K562 (cell line): ENCODE results near the gene ROBO1. TPM values are rescaled to one million over a fixed set of nuclear protein-coding genes. Genes with fewer than 3 reads are reported as not detected.

Experiments
- ATAC-seq: fragments of 200-7000 bp; cut with Tn5 transposase; 3 replicates; pipeline ENCODE4 v1.9.1; 2020; ENCODE audit warnings: moderate library complexity
- BruUV-seq: library from RNA; stranded (reverse); fragments of 400-500 nt; replicated peaks from 2 replicates; lab custom pipeline; 2021; lab: Mats Ljungman, UMichigan
- CTCF ChIA-PET: fragments of 300-600 bp; formaldehyde crosslinking; extraction: SDS; loops from one replicate; lab custom pipeline; 2021; ENCODE audit warnings: low intra/inter-chr PET ratio; lab: Yijun Ruan, JAX
- POLR2A ChIA-PET: fragments of 300-600, 350-650 bp; sonication (Branson Sonifier 250); formaldehyde crosslinking; extraction: SDS; loops from one replicate; lab custom pipeline; 2021; ENCODE audit warnings: antibody characterized with exemption, inconsistent platforms; lab: Yijun Ruan, JAX
- DNase-seq, 4 experiments: peaks; one replicate each; pipeline versions ENCODE4 v3.0.0 to v3.0.0-alpha.2; 2011 to 2018; ENCODE audit warnings: low spot score in 3 of 4, mixed read lengths in 3 of 4; ENCODE audit errors: extremely low read depth in 1 of 4
- FAIRE-seq: peaks from 2 replicates; lab custom pipeline; 2011; peaks lifted over from hg19 to GRCh38; lab: Jason Lieb, UNC
- H2AFZ ChIP-seq: 2 replicates; pipeline ENCODE4 v1.6.0; 2011; ENCODE audit warnings: low read depth, low read length, control low read depth, inconsistent platforms
- H3K27ac ChIP-seq: fragments of 200-600 bp; 3 replicates; pipeline ENCODE4 v1.8.0; 2011; ENCODE audit warnings: low read depth, mild to moderate bottlenecking, control low read depth, inconsistent platforms, low read length, moderate library complexity, mixed read lengths; ENCODE audit errors: extremely low read depth
- H3K27me3 ChIP-seq, 2 experiments: fragments of 300-600 bp in 1 of 2; 2 replicates in 1 of 2; 3 replicates in 1 of 2; pipeline versions ENCODE4 v1.6.0 to v1.8.0; 2011; ENCODE audit warnings: inconsistent platforms in 2 of 2, low read length in 2 of 2, mild to moderate bottlenecking in 1 of 2, mixed read lengths in 1 of 2, moderate library complexity in 1 of 2; ENCODE audit not compliant: control insufficient read depth in 2 of 2, insufficient read depth in 2 of 2
- H3K36me3 ChIP-seq: fragments of 300-600 bp; 3 replicates; pipeline ENCODE4 v1.8.0; 2011; ENCODE audit warnings: mild to moderate bottlenecking, low read length, inconsistent platforms; ENCODE audit not compliant: control insufficient read depth, insufficient read depth
- H3K4me1 ChIP-seq, 2 experiments: fragments of 200-600 bp in 1 of 2; replicated peaks in 1 of 2; 2 replicates in 1 of 2; 3 replicates in 1 of 2; pipeline versions ENCODE4 v1.5.1 to v1.8.0; 2011; ENCODE audit warnings: inconsistent platforms in 2 of 2, low read length in 2 of 2, mild to moderate bottlenecking in 1 of 2, mixed read lengths in 1 of 2, moderate library complexity in 1 of 2; ENCODE audit not compliant: control insufficient read depth in 2 of 2, insufficient read depth in 2 of 2
- H3K4me2 ChIP-seq: 2 replicates; pipeline ENCODE4 v1.6.1; 2011; ENCODE audit warnings: low read length, control low read depth, inconsistent platforms, mixed read lengths; ENCODE audit not compliant: insufficient read depth
- H3K4me3 ChIP-seq: fragments of 200-600 bp; sonication (generic), shearing (Covaris generic); 2 replicates; pipeline ENCODE4 v1.5.1; 2016; ENCODE audit warnings: control low read depth, inconsistent platforms
- H3K79me2 ChIP-seq: fragments of 200-600 bp; 3 replicates; pipeline ENCODE4 v1.8.0; 2011; ENCODE audit warnings: low read length, inconsistent platforms; ENCODE audit not compliant: control insufficient read depth, insufficient read depth
- H3K9ac ChIP-seq, 2 experiments: 2 replicates each; pipeline versions ENCODE4 v1.6.0 to v1.6.1; 2011; ENCODE audit warnings: low read depth in 2 of 2, low read length in 2 of 2, control low read depth in 1 of 2, inconsistent platforms in 1 of 2, mild to moderate bottlenecking in 1 of 2, mixed read lengths in 1 of 2; ENCODE audit not compliant: insufficient read depth in 1 of 2
- H3K9me1 ChIP-seq: one replicate; pipeline ENCODE4 v1.6.0; 2011; ENCODE audit warnings: inconsistent platforms, mild to moderate bottlenecking, low read length, moderate library complexity; ENCODE audit not compliant: control insufficient read depth, insufficient read depth
- H3K9me3 ChIP-seq: replicated peaks from 2 replicates; pipeline ENCODE4 v1.5.1; 2011; ENCODE audit warnings: low read depth, low read length, inconsistent platforms; ENCODE audit not compliant: control insufficient read depth, insufficient read depth
- H4K20me1 ChIP-seq: replicated peaks from 2 replicates; pipeline ENCODE4 v1.6.1; 2011; ENCODE audit warnings: low read length, inconsistent platforms, mixed read lengths; ENCODE audit not compliant: control insufficient read depth, insufficient read depth
- CAMTA2 ChIP-seq: fragments of 250-450 bp; sonication (Bioruptor Pico); conservative IDR thresholded peaks from 2 replicates; pipeline ENCODE4 v1.5.1; 2022
- KDM5B ChIP-seq: fragments of 200-600 bp; sonication (generic); IDR thresholded peaks from 2 replicates; pipeline ENCODE4 v1.6.1; 2012; ENCODE audit warnings: low read depth, mild to moderate bottlenecking, moderate library complexity, low read length, control low read depth, inconsistent platforms; ENCODE audit not compliant: insufficient replicate concordance
- NBN ChIP-seq: fragments of 450-650 bp; IDR thresholded peaks from 2 replicates; pipeline ENCODE4 v1.6.1; 2016; ENCODE audit warnings: low read depth, mild to moderate bottlenecking
- POLR2G ChIP-seq: fragments of 200-400 bp; formaldehyde crosslinking; IDR thresholded peaks from 2 replicates; pipeline ENCODE4 v1.6.1; 2017; ENCODE audit warnings: low read depth, mild to moderate bottlenecking, antibody characterized with exemption, low read length, moderate library complexity
- SMARCA4 ChIP-seq: fragments of 450-650 bp; IDR thresholded peaks from 2 replicates; pipeline ENCODE4 v1.6.1; 2016
- ZNF347 ChIP-seq: fragments of 450-650 bp; formaldehyde crosslinking; IDR thresholded peaks from 2 replicates; pipeline ENCODE4 v1.4.0; 2020; ENCODE audit warnings: low read depth, mild to moderate bottlenecking, moderate library complexity
- ZNF436 ChIP-seq: fragments of 250-450, 450-650 bp; sonication (Bioruptor Pico); formaldehyde crosslinking; IDR thresholded peaks from 2 replicates; pipeline ENCODE4 v1.7.0; 2020; ENCODE audit warnings: mild to moderate bottlenecking
- WGBS: fragments of 100-300 bp; shearing (Covaris generic); methylation state at CpG from one replicate; pipeline ENCODE4 v1.1.6; 2016; ENCODE audit warnings: low coverage, mixed read lengths; ENCODE audit not compliant: insufficient coverage; ENCODE audit errors: missing lambda C conversion rate; 5-methylcytosine and 5-hydroxymethylcytosine counted together
- in situ Hi-C: fragments of 300-500 bp; cut with MboI; formaldehyde crosslinking; loops from 4 replicates; pipeline ENCODE4 v1.15.0; 2018; ENCODE audit warnings: inconsistent platforms, mixed read lengths
- intact Hi-C: fragments of 100-400 bp; cut with micrococcal nuclease; formaldehyde crosslinking; loops from 2 replicates; pipeline ENCODE4 v1.14.2; 2022
- polyA plus RNA-seq, 8 experiments: library from polyadenylated mRNA; depleted of rRNA in 4 of 8; stranded (reverse) in 5 of 8; unstranded in 3 of 8; fragments of >200 nt; fragmentation: Nextera tagmentation in 2 of 8; fragmentation: Illumina TruSeq in 1 of 8; extraction: Ambion mirVana in 2 of 8; extraction: Trizol in 1 of 8; gene quantifications; 2 replicates each; pipeline versions ENCODE4 v1.2.1 to v1.2.3, GENCODE V29; 2011 to 2014; ENCODE audit warnings: inconsistent platforms in 1 of 8, missing spikeins in 1 of 8
- total RNA-seq, 7 experiments: library from RNA; depleted of rRNA in 6 of 7; stranded (reverse); fragments of >200 nt in 6 of 7; fragmentation: Illumina TruSeq in 2 of 7; extraction: Trizol in 2 of 7; gene quantifications; 2 replicates each; pipeline versions ENCODE4 v1.2.1 to v1.2.3, GENCODE V29; 2011 to 2021; ENCODE audit warnings: low replicate concordance in 1 of 7
- TF ChIP-seq, protein P1 (sequence below): fragments of 250-450 bp; sonication (Bioruptor Pico); IDR thresholded peaks from 2 replicates; pipeline ENCODE4 v1.8.0; 2022; ENCODE audit warnings: moderate library complexity, mild to moderate bottlenecking, inconsistent platforms

ROBO1 gene
- total and polyA plus RNA-seq, 9 of the 15 experiments (the other 6 are each of a cell fraction or from before 2014, with no cell fraction given) = 0.01 to 0.53 (median 0.17) TPM; not detected in 5

- WGBS = 0% methylated on average over 4 of the region's 4 CpGs
- Histone ChIP-seq H3K79me2 (no peaks in the 10 kb centered on the region), H3K9me1 (no peaks in the 10 kb centered on the region), H3K9ac (no peak overlapping the region), H4K20me1 (no peaks in the 10 kb centered on the region), H3K27me3 (no peaks in the 10 kb centered on the region)
- BruUV-seq = no TSS peak
- FAIRE-seq = no peak
- POLR2A ChIA-PET = no interaction called here
- no peak for DNase-seq
- TF ChIP-seq ZNF436 (CRISPR knock-in tag) (no peak), ZNF347 (no peak), SMARCA4 (no peak), NBN (no peak), KDM5B (no peak), POLR2G (no peak), CAMTA2 (CRISPR knock-in tag) (no peak)
- TF ChIP-seq, protein P1, sequence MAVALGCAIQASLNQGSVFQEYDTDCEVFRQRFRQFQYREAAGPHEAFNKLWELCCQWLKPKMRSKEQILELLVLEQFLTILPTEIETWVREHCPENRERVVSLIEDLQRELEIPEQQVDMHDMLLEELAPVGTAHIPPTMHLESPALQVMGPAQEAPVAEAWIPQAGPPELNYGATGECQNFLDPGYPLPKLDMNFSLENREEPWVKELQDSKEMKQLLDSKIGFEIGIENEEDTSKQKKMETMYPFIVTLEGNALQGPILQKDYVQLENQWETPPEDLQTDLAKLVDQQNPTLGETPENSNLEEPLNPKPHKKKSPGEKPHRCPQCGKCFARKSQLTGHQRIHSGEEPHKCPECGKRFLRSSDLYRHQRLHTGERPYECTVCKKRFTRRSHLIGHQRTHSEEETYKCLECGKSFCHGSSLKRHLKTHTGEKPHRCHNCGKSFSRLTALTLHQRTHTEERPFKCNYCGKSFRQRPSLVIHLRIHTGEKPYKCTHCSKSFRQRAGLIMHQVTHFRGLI (CRISPR knock-in tag) = no peak
- TF ChIP-seq, all 486 proteins: peak for 0
- Histone ChIP-seq H3K4me2 (no peak overlapping the region), H3K9me3 (no peaks in the 10 kb centered on the region), H3K4me3 (no peak overlapping the region), H2AFZ (no peak overlapping the region), H3K4me1 (no peaks in the 10 kb centered on the region), H3K27ac (no peak overlapping the region), H3K36me3 (no peaks in the 10 kb centered on the region)
- CTCF ChIA-PET = no interaction called here
- intact Hi-C loops (no loop called here), in situ Hi-C loops (no loop called here)
- no peak for ATAC-seq
Observed at GRCh38 chr3:78712270-78712669, 1055.5 kb downstream of the ROBO1 start.
